Ascending aorta (tissue), 2 donors: ENCODE results near the gene SOAT1. TPM values are rescaled to one million over a fixed set of nuclear protein-coding genes. Genes with fewer than 3 reads are reported as not detected.

ENCODE experiments used
- DNase-seq, 2 donors: peaks; one replicate each; pipeline ENCODE4 v3.0.0-alpha.2; 2019; ENCODE audit warnings: low spot score in 2 of 2
- H3K27ac ChIP-seq, 2 donors: fragments of 200-600 bp; sonication (generic); one replicate each; pipeline ENCODE4 v1.5.1; 2016 to 2017; ENCODE audit warnings: mild to moderate bottlenecking in 1 of 2
- H3K27me3 ChIP-seq: fragments of 200-600 bp; sonication (generic); one replicate; pipeline ENCODE4 v1.5.1; 2017
- H3K36me3 ChIP-seq, 2 donors: fragments of 200-600 bp; sonication (generic); one replicate each; pipeline ENCODE4 v1.5.1; 2016
- H3K4me1 ChIP-seq, 2 donors: fragments of 200-600 bp; sonication (generic); one replicate each; pipeline ENCODE4 v1.5.1; 2016 to 2017; ENCODE audit warnings: mild to moderate bottlenecking in 1 of 2
- H3K4me3 ChIP-seq, 2 donors: fragments of 200-600 bp; sonication (generic); one replicate each; pipeline ENCODE4 v1.5.1; 2016 to 2017; ENCODE audit warnings: mild to moderate bottlenecking in 1 of 2
- H3K9me3 ChIP-seq, 2 donors: fragments of 200-600 bp; sonication (generic); one replicate each; pipeline ENCODE4 v1.5.1; 2016
- intact Hi-C: fragments of 100-400 bp; cut with DNase I; formaldehyde crosslinking; loops from one replicate; pipeline ENCODE4 v1.15.1; 2023
- total RNA-seq: library from RNA; depleted of rRNA; stranded (reverse); fragments of >200 nt; gene quantifications from one replicate; pipeline ENCODE4 v1.1.0, GENCODE V29; 2016
- TF ChIP-seq, protein P1 (sequence below), 3 experiments: fragments of 200-600 bp in 2 of 3; fragments of 450-650 bp in 1 of 3; sonication (generic) in 2 of 3; IDR thresholded peaks; one replicate each; pipeline ENCODE4 v1.5.1; 2016 to 2019; ENCODE audit warnings: antibody characterized with exemption in 3 of 3, mild to moderate bottlenecking in 1 of 3, moderate library complexity in 1 of 3

The SOAT1 gene
- total RNA-seq, 1 donor from 2014 or later = 10.6 TPM

DNA sequence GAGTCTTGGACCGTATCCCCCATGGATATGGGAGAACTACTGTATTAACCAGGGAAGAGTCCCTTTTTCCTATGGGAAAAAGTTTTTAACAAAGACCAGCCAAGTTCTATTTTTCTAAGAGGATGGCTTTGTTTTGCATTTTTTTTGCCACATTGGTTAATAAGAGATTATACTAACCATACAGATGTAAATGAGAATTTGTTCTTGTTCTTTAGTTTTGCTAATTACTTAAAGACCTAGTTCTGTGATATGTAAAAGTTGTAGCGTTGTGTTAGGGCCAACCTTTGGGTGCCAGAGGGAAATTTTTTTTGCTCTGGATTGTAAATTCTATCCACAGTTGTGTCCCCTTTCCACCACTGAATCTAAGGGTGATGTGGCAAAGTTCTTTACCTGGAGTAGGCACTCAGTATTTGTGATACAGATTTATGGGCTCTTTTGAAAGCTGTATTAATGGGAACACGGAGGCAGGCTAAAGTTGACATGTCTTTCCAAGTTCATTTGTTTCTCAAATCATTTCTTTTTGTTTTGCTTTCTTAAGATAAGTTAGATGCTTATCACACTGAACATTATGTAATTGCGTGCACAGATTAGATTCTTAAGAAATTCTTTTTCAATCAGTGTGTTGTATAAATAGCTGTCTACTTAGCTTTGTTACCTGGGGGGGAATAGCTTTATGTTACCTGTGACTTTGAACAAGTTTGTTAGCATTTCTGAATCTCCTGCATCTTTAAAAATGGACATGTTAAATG, 2.9 kb downstream of the SOAT1 start:
- DNase-seq = no peak
- Histone ChIP-seq H3K27me3 (no peaks in the 10 kb centered on the region), H3K27ac (no peak overlapping the region), H3K9me3 (no peaks in the 10 kb centered on the region), H3K4me1 (peaks cover 3 to 10% of the 10 kb centered on the region in 2 donors), H3K36me3 (no peaks in the 10 kb centered on the region), H3K4me3 (peak overlapping the region in 1 of 2 donors; percentile 39)
- TF ChIP-seq, protein P1, sequence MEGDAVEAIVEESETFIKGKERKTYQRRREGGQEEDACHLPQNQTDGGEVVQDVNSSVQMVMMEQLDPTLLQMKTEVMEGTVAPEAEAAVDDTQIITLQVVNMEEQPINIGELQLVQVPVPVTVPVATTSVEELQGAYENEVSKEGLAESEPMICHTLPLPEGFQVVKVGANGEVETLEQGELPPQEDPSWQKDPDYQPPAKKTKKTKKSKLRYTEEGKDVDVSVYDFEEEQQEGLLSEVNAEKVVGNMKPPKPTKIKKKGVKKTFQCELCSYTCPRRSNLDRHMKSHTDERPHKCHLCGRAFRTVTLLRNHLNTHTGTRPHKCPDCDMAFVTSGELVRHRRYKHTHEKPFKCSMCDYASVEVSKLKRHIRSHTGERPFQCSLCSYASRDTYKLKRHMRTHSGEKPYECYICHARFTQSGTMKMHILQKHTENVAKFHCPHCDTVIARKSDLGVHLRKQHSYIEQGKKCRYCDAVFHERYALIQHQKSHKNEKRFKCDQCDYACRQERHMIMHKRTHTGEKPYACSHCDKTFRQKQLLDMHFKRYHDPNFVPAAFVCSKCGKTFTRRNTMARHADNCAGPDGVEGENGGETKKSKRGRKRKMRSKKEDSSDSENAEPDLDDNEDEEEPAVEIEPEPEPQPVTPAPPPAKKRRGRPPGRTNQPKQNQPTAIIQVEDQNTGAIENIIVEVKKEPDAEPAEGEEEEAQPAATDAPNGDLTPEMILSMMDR (IDR thresholded peaks at IDR 0.05) = no peak
- intact Hi-C loops = loop anchor here (10.0 kb wide), 1 partner anchor 588 kb away; the partner anchor contains the start of gene TOR1AIP1

DNA sequence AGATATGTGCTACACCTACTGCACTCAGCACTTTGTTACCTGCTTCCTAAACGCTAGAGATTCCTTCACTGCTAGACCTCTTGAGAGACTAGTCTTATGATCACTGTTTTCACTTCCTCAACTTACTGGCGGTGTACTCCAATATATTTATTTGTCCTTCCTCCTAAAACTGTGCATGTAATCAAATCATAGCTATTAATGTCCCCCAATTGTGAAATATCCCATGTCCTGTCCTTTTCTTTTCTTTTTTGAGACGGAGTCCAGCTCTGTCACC, 3.4 kb downstream of the SOAT1 start:
- Histone ChIP-seq H3K27ac (no peak overlapping the region), H3K27me3 (no peaks in the 10 kb centered on the region), H3K36me3 (no peaks in the 10 kb centered on the region), H3K4me1 (peaks cover 3 to 10% of the 10 kb centered on the region in 2 donors), H3K9me3 (no peaks in the 10 kb centered on the region), H3K4me3 (no peak overlapping the region)
- TF ChIP-seq, protein P1 (IDR thresholded peaks at IDR 0.05) = no peak
- no peak for DNase-seq
- intact Hi-C loops = loop anchor here (10.0 kb wide), 1 partner anchor 588 kb away; the partner anchor contains the start of gene TOR1AIP1

- Histone ChIP-seq H3K9me3 (no peaks in the 10 kb centered on the region), H3K4me3 (no peak overlapping the region), H3K27me3 (no peaks in the 10 kb centered on the region), H3K27ac (no peak overlapping the region), H3K36me3 (no peaks in the 10 kb centered on the region), H3K4me1 (peaks cover 3 to 8% of the 10 kb centered on the region in 2 donors)
- TF ChIP-seq, protein P1 (IDR thresholded peaks at IDR 0.05) = no peak
- DNase-seq = no peak
- intact Hi-C loops = loop anchor here (10.0 kb wide), 1 partner anchor 586 kb away; the partner anchor contains the start of gene TOR1AIP1
Observed at GRCh38 chr1:179298952-179299351, 5.4 kb downstream of the SOAT1 start.

GRCh38 chr1:179300112-179300511, 6.5 kb downstream of the SOAT1 start:
- Histone ChIP-seq H3K27me3 (no peaks in the 10 kb centered on the region), H3K4me1 (peaks cover 0 to 3% of the 10 kb centered on the region in 2 donors), H3K36me3 (no peaks in the 10 kb centered on the region), H3K4me3 (no peak overlapping the region), H3K9me3 (no peaks in the 10 kb centered on the region), H3K27ac (no peak overlapping the region)
- DNase-seq = no peak
- TF ChIP-seq, protein P1 (IDR thresholded peaks at IDR 0.05) = no peak
- intact Hi-C loops = no loop called here

GRCh38 chr1:179302070-179302469, 8.5 kb downstream of the SOAT1 start:
- no peaks in the 10 kb centered on the region for H3K36me3 ChIP-seq
- TF ChIP-seq, protein P1 (IDR thresholded peaks at IDR 0.05) = no peak

More at GRCh38 chr1:179302070-179302469, 8.5 kb downstream of the SOAT1 start:
- Histone ChIP-seq H3K4me1 (no peaks in the 10 kb centered on the region), H3K4me3 (no peak overlapping the region), H3K27ac (no peak overlapping the region), H3K27me3 (no peaks in the 10 kb centered on the region), H3K9me3 (no peaks in the 10 kb centered on the region)
- DNase-seq = no peak
- intact Hi-C loops = no loop called here
